Measurements from ENCODE around the gene DNM3.
A peak's percentile ranks its signal among the peaks of the same experiment; 100 is the strongest.

The DNM3 gene

DNA sequence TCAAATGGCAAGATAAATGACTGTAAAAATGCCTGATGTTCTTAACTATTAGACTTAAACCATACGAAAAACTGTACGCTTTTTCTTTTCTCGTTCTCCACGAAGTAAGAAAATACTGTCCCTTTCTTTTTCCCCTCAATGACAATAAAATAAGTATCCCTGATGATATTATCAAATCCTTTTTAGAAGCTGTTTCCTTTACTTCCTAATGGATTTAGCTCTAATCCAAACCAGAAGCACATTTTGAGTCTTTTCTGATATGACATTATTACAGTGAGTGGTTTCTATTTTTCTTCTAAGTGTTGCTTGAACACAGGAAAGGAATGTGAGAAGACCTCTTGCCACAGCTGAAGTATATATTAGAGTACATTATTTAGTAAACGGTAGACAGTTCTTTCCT lies 32.4 kb downstream of the DNM3 start:
- no peak for DNase-seq

DNA sequence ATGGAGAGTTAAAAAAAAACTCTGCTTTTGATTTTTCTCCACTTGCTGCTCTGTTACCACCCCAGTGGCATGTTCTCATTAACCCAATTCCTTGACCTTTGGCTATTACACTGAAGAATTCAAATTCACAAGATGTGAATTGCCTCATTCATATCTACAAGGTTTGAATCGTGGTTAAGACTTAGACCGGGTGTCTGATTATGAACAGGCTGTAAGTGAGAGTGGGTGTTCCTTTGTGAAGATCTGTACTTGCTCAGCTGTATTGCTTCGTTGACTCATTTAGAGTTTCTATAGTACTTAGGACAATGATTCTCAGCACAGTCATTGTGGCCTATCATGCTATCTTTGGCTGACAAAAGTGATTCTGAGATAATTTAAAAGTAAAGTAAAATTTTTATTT lies 36.4 kb downstream of the DNM3 start:
- DNase-seq: no peak

DNA sequence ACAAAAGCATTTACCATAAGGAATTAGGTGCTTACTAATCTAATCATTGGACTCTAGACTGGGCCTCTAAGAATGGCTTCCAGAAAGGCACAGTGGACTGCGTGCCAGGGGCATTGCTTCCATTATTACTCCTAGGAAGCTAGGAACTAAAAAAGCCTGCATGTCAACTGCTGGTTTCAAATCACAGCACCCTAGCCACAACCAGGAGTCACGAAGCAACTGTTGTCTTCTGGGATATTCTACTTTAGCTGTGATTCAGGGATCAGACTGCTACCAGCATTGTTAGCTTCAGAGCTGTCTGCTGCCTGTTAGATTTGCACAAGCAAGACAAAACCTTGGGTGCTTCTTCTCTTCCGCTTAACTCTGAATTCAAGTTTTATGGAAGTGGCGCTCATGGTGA lies 38.3 kb downstream of the DNM3 start:
- no peak for DNase-seq

DNA sequence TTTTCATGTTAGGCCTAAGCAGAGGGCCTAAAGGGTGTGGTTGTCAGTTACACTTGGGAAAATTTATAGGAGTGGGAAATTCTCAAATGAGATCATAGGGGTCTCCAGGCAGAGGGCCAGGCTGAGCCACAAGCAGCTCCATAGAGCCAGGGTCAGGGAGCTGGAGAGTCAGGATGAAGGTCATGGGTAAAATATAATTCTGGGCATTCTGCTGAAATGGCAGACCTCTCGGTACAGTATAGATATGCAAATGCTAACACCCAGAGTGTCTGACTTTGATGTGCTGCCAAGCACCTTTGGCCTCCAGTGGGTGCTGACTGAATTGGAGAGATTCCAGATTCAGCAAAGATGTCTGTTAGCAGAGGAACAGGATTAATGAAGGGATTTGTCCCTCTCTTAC lies 40.1 kb downstream of the DNM3 start:
- DNase-seq: no peak

DNA sequence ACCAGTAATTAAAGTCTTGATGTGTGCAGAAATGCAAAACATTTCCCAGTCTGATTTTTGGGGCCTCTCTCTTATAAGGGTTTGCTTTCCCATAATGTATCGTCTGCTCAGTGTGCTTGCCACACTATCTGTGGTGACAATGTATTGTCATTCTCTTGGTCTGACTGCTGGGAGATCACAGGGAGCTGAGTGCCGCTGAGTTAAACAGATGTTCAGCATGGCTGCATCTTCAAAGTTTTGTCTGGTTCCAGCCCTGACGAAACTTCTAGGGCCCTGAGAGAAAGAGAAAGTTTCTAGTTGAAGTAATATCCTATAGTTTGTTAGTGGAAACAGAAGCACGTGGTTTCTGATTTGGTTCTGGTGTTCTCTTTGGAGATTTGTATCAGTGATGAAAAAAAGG lies 42.6 kb downstream of the DNM3 start:
- DNase-seq: no peak

DNA sequence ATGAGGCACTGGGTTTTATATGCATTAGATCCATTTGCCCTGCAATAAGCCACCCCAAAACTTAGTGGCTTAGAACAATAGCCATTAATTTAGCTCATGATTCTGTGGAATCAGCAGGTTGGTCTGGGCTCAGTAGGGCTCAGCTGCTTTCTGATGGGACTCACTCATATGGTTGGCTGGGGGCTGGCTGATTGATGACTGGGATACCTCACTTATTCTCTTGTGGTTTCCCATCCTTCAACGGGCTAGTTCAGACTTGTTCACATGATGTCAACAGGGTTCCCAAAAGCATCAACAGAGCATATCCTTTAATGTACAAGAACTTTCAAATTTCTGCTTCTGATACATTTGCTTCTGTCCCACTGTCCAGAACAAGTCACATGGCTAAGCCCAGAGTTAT lies 43.2 kb downstream of the DNM3 start:
- DNase-seq: no peak

DNA sequence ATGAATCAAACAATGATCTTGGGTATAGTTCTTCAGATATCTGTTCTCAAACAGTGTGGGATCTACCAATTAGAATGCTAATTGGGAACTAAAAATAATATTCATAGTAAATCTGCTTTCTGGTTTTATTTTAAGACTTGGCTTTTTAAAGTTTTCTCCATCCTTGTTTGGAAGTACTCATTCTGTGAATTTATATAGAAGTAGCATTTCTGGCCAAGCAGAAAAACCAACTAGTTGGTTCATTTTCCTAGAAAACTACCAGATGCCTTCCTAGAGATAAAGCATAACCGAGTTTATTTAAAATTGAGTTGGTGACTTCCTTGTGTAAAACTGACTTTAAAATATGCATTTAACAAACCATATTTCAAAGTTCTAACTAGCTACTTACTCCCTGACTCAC lies 48.8 kb downstream of the DNM3 start:
- DNase-seq: no peak

DNA sequence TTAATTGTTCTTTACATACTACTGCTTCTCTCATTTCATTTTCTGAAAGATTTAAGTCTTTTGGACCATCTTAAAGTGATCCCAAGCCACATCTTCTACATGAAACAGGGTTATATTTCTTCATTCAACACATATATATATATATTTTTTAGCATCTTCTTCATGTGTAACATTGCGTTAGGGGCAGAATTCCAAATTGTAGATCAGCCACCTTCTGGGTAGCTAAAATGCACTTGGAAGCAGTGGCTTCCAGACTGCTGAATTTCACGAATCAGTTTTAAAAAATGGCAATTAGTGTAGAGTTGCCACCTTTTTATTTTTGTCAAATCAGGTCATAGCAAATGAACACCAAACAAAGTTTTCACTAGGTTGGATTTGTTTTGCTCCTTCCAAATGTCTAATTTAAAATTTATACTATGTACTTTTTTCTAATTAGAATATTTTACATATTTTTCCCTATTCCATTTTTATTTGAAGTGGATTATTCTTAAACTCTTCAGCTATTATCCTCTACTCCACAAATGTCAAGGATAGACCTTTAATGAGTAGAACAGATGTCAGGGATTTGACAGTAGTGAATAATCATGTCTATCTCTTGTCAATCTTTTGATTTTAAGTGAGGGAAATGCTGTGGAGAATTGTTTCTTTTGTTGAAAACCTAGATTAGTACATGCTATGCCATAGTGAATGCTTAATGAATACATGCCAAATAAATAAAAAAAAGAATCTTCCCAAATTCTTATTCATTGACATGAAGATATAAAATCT lies 55.8 kb downstream of the DNM3 start:
- DNase-seq: no peak

DNA sequence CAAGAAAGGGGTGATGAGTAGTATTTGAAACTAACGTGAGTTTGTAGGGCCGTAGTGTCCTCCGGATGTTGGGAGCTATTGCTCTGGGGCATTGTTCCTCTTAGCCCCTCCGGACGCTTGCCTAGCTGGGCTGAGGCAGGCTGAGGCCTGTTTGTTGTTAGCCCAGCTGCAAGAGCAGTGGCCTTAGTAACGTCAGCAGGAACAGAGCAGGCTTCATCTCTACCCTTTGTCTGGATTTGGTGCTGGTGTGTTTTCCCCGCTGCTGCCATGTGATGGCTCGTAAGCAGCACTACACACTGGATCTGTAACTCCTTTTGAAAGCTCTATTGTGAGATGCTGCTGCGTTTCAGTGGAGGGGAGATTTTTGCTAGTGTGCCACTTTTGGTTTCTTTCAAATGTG lies 57.6 kb downstream of the DNM3 start:
- peak; percentile 19 for DNase-seq

DNA sequence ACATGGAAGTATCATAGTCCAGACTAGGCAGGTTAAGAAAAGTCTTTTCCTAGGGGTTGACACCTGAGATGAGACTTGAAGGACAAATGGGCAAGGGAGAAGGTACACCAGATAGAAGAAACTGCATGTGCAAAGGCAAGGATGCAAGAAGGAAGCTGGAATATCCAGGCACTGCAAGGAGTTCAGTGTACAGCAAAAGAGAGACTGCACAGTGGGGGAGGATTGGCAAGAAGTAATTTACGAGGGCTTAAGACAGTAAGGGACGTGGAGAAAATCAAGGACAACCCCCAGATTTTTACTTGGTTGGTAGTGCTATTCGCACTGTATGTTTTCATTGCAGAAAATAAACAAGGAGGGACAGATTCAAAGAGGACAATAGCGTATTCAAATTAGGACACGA lies 58.5 kb downstream of the DNM3 start:
- no peak for DNase-seq

DNA sequence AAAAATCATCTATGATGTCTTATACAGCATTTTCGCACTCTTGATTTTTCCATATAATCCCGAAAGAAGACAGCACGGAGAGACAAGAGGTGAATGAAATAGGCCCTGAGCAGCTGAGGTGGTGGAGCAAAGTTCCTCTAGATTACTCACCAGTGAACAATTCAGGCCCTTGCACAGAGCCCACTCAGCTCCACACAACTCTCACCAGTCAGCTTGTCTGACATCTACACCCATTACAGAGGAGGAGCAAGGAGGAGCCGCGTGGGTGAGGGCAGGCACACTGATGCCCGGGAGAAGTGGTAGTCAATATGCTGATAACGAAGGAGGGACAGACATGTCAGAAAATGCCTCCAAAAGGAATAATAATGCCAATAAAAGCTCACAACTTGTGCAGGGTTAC lies 59.9 kb downstream of the DNM3 start:
- no peak for DNase-seq

DNA sequence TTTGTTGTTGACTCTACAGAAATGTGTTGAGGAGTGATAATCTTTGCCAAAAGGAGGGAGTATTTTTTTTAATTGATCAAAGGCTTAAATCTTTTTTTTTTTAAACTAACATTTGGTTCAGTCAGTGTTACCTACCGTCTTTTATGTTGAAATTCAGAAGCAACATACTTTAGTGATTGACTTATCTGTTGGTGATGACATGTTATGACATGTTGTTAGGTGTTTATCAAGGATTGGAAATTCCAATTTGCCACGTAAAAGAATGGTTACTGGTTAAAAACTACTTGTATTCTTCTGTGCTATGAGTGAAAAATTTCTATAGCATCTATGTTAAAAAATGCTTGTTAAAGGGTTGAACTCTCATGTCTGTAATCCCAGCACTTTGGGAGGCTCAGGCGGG lies 61.2 kb downstream of the DNM3 start:
- no peak for DNase-seq

DNA sequence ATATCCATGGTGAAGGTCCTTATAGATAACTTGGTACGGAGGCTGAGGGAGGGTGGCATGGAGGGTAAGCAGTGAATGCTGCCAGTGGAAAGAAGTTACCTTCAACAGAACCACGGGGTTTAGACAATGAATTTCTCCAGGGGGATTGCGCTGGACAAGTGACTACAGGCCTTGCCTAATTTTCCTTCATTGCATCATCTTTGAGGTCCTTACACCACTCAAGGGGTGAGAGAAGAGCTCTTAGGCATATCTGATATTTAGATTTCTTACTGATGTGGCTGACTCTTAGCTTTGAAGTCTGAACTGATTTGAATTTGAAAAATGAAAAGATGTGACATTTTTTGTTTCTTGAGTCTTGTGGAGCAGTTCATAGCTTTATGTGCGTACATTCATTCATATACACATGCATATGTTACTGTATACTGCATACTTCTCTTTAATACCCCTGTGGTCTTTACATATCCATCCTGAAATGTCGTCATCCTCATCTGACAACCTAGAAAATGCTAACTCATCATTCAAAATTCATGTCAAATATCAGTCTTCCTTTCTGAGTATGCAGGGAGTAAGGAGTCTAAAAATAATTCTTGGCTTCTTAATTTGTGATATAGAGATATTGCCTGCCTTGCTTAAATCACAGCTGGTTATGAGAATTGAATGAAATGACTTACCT lies 63.6 kb downstream of the DNM3 start:
- DNase-seq: no peak

DNA sequence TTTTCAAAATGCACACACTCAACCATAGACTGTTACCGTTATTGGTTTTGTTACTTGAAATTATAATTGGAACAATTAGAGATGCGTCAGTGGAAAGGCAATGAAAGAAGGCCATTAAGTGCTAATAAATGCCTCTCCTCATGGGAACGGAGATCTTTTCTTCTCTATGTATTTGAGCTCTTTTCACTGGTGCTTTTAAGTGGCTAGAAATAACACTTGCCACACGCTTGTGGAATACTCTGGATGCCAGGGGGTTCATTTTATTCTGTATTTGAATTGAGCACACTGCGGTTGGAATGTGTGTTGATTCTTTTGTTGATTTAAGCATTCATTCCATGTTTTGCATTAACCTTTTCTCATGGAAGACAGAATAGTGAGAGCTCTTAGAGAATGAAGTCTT lies 68.4 kb downstream of the DNM3 start:
- no peak for DNase-seq

DNA sequence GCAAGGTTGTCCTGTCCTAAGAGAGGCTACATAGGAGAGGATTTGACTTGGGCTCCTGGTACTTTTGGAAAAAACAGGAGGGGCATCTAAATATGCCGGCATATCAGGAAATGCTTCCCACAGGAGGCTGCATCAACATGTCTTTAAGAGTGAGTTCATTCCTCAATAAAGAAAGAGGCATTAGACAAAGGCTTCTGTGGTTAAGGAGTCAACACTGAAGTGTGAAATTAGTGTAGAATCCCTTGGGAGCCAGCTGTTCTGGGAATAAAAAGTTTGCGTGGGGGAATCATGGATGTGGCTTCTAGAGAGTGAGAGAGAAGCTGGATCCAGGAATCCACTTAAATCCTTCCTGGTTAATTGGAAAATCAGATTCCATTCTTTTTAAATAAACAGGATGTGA lies 69.5 kb downstream of the DNM3 start:
- no peak for DNase-seq

DNA sequence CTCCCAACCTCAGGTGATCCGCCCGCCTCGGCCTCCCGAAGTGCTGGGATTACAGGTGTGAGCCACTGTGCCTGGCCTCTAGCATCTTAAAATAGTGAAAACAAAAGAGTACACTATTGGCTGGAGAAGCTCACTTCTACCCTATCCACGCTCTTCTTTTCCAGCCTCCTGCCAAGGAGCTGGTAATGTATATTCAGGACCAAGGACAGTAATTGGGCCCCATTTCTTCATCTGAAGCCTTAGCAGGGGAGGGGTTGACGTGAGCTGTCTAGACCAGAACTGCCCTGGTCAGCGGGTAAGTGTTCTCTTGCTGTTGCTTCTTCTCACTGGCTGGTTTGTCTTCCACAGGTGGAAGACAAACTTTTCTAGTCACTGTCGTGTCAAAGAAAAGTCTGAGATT lies 70.2 kb downstream of the DNM3 start:
- DNase-seq: no peak

DNA sequence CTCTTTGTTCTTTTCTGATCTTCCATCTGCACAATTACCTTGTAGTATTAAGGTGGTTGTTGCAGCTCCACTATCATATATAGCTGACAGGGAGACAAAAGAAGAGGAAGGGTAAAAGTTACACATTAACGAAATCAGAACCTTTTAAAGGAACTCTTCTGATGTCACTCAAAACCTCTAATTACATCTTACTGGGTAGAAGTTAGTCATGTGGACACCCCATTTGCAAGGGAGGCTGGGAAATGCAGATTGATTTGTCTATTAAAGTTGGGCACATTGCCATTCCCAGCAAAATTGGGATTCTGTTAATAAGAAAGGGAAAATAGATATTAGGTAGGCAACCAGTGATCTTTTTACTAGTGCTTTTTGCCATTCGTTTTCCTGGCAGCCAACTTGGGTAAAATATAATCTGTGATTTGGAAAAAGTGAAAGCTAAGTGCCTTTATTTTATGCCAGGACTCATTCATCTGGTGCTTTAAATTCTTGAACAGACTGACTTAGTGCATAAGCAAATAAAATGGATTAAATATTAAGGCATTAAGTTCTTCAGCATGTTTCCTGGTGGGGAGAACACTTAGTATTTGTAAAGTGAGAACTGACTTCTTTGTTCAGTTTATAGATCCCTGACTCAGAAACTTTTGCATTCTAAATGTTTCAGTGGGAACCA lies 71.3 kb downstream of the DNM3 start:
- DNase-seq: no peak

DNA sequence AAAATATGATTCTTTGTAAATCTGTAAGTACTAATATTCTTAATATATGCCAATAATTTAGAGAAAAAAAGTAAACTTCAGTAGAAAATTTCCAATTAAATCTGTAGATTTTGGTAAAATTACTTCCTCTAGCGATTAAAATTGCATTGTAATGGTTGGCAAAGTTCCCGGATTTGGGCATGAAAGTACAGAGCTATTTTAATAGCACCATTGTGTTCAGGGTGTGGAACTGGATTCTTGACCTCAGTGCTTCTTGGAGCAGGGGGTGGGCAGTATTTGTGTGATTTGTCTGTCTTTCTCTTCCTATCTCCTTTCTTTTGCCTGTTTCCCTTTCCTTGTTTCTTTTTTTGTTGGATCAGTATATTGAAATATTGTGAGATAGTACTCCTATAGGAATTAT lies 72.1 kb downstream of the DNM3 start:
- DNase-seq: no peak

DNA sequence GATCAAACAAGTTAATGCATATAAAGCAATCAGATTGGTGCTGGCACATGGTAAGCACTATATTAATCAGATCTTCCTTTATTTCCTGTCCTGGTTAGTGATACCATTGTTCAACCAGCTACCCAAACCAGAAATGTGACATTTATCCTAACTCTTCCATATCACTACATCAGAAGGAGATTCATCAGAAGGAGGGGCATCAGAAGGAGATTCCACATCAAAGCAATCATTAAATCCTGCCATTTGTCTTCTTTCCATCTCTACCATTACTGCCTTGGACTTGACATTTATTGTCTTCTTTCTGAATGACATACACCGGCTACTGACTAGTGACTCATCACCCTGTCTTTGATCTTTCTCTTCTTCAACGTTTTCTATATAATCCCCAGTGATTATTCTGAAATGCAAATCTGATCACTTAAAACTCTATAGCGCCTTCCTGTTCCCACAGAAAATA lies 75.0 kb downstream of the DNM3 start:
- no peak for DNase-seq

DNA sequence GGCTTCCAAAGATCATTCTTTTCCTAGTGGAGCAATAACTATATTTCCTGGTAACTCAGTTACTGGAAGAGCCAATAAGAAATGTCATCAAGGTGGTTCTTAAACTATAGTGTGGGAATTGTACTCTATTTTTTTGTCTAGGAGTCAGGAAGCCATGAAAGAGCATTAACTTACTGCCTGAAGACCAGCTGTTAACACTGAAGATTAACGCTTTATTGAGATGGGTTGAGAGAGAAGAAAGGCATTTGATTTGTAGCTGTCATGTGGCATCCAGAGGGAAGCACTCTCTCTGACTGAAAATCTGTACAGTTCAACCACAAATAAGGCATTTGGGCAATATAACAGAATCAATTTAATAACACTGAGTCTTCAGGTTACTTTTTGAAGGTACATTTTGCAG lies 76.0 kb downstream of the DNM3 start:
- no peak for DNase-seq

DNA sequence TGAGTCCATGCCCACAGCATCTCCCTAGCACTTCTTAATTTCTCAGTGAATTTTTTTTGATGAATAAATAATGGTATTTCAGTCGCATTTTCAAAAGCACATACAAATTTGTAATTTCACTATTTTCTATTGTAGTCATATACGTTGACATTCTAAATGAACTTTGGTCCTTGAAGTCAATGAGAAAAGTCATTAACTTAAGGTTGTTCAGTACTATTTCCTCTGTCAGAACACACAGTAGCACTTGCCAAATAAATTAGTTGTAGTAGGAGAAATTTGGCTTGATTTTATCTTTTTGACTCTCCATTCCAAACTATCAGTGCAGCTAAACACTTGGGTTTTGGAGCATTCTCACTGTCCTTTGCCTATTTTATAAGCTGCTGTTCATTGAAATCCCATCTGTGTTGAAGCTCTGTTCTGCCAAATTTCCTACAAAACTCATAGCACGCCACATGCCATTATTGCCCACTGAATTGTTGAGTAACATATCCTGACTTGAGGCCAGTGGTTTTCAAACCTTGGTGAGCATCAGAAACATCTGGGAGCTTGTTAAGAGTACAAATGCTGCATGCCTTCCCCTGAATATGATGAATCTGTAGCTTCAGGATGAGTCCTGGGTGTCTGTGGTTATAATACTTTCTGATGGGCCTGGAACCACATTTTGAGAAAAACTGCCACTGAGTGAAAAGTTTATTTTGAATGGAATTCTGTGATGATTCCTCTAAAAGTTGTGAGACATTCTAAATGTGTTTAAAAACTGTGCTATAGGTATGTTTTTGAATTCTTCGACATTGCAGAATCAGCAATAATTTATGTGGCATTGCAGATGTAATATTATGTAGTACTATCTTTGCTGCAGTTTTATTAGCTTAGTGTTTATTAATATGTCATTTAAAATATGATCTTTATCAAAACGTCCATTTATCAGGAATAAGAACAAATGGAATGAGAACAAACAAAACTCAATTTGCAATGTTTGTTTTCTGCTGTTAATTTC lies 78.9 kb downstream of the DNM3 start:
- no peak for DNase-seq

DNA sequence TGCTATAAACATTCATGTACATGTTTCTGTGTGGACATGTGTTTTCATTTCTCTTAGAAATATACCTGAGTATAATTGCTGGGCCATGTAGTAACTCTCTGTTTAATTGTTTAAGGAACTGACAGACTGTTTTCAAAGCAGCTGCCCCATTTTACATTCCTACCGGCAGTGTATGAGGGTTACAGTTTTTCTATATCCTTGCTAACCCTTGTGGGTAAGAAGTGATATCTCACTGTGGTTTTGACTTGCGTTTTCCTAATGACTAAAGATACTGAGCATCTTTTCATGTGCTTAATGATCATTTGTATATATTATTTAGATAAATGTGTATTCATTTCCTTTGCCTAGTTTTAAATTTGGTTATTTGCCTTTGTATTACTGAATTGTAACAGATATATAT lies 81.7 kb downstream of the DNM3 start:
- DNase-seq: no peak

DNA sequence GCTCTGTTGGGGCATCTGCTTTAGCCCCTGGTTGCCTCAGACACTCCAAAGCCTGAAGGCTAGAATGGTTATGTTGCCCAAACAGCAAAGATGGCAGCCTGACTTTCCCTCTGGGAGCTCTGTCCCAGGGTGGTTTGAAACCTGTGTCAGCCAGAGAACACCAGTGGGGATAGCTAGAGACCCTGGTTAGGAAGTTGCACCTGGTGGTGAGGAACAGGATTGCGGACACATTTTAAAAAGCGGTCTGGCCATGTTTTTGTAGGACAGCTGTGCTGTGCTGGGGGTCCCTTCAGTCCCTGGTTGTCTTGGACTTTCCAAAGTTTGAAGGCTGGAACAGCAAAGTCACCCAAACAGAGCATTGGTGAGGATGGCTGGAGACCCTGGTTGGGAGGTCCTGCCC lies 87.8 kb downstream of the DNM3 start:
- no peak for DNase-seq
